K562 (cell line): Measurements from ENCODE around the gene MLLT3. TPM values are rescaled to one million over a fixed set of nuclear protein-coding genes. Genes with fewer than 3 reads are reported as not detected.

Experiments
- ATAC-seq: fragments of 200-7000 bp; cut with Tn5 transposase; 3 replicates; pipeline ENCODE4 v1.9.1; 2020; ENCODE audit warnings: moderate library complexity
- BruUV-seq: library from RNA; stranded (reverse); fragments of 400-500 nt; replicated peaks from 2 replicates; lab custom pipeline; 2021; lab: Mats Ljungman, UMichigan
- CTCF ChIA-PET: fragments of 300-600 bp; formaldehyde crosslinking; extraction: SDS; loops from one replicate; lab custom pipeline; 2021; ENCODE audit warnings: low intra/inter-chr PET ratio; lab: Yijun Ruan, JAX
- POLR2A ChIA-PET: fragments of 300-600, 350-650 bp; sonication (Branson Sonifier 250); formaldehyde crosslinking; extraction: SDS; loops from one replicate; lab custom pipeline; 2021; ENCODE audit warnings: antibody characterized with exemption, inconsistent platforms; lab: Yijun Ruan, JAX
- DNase-seq, 4 experiments: peaks; one replicate each; pipeline versions ENCODE4 v3.0.0 to v3.0.0-alpha.2; 2011 to 2018; ENCODE audit warnings: low spot score in 3 of 4, mixed read lengths in 3 of 4; ENCODE audit errors: extremely low read depth in 1 of 4
- FAIRE-seq: peaks from 2 replicates; lab custom pipeline; 2011; peaks lifted over from hg19 to GRCh38; lab: Jason Lieb, UNC
- H2AFZ ChIP-seq: 2 replicates; pipeline ENCODE4 v1.6.0; 2011; ENCODE audit warnings: low read depth, low read length, control low read depth, inconsistent platforms
- H3K27ac ChIP-seq: fragments of 200-600 bp; 3 replicates; pipeline ENCODE4 v1.8.0; 2011; ENCODE audit warnings: low read depth, mild to moderate bottlenecking, control low read depth, inconsistent platforms, low read length, moderate library complexity, mixed read lengths; ENCODE audit errors: extremely low read depth
- H3K27me3 ChIP-seq, 2 experiments: fragments of 300-600 bp in 1 of 2; 2 replicates in 1 of 2; 3 replicates in 1 of 2; pipeline versions ENCODE4 v1.6.0 to v1.8.0; 2011; ENCODE audit warnings: inconsistent platforms in 2 of 2, low read length in 2 of 2, mild to moderate bottlenecking in 1 of 2, mixed read lengths in 1 of 2, moderate library complexity in 1 of 2; ENCODE audit not compliant: control insufficient read depth in 2 of 2, insufficient read depth in 2 of 2
- H3K36me3 ChIP-seq: fragments of 300-600 bp; 3 replicates; pipeline ENCODE4 v1.8.0; 2011; ENCODE audit warnings: mild to moderate bottlenecking, low read length, inconsistent platforms; ENCODE audit not compliant: control insufficient read depth, insufficient read depth
- H3K4me1 ChIP-seq, 2 experiments: fragments of 200-600 bp in 1 of 2; replicated peaks in 1 of 2; 2 replicates in 1 of 2; 3 replicates in 1 of 2; pipeline versions ENCODE4 v1.5.1 to v1.8.0; 2011; ENCODE audit warnings: inconsistent platforms in 2 of 2, low read length in 2 of 2, mild to moderate bottlenecking in 1 of 2, mixed read lengths in 1 of 2, moderate library complexity in 1 of 2; ENCODE audit not compliant: control insufficient read depth in 2 of 2, insufficient read depth in 2 of 2
- H3K4me2 ChIP-seq: 2 replicates; pipeline ENCODE4 v1.6.1; 2011; ENCODE audit warnings: low read length, control low read depth, inconsistent platforms, mixed read lengths; ENCODE audit not compliant: insufficient read depth
- H3K4me3 ChIP-seq: fragments of 200-600 bp; sonication (generic), shearing (Covaris generic); 2 replicates; pipeline ENCODE4 v1.5.1; 2016; ENCODE audit warnings: control low read depth, inconsistent platforms
- H3K79me2 ChIP-seq: fragments of 200-600 bp; 3 replicates; pipeline ENCODE4 v1.8.0; 2011; ENCODE audit warnings: low read length, inconsistent platforms; ENCODE audit not compliant: control insufficient read depth, insufficient read depth
- H3K9ac ChIP-seq, 2 experiments: 2 replicates each; pipeline versions ENCODE4 v1.6.0 to v1.6.1; 2011; ENCODE audit warnings: low read depth in 2 of 2, low read length in 2 of 2, control low read depth in 1 of 2, inconsistent platforms in 1 of 2, mild to moderate bottlenecking in 1 of 2, mixed read lengths in 1 of 2; ENCODE audit not compliant: insufficient read depth in 1 of 2
- H3K9me1 ChIP-seq: one replicate; pipeline ENCODE4 v1.6.0; 2011; ENCODE audit warnings: inconsistent platforms, mild to moderate bottlenecking, low read length, moderate library complexity; ENCODE audit not compliant: control insufficient read depth, insufficient read depth
- H3K9me3 ChIP-seq: replicated peaks from 2 replicates; pipeline ENCODE4 v1.5.1; 2011; ENCODE audit warnings: low read depth, low read length, inconsistent platforms; ENCODE audit not compliant: control insufficient read depth, insufficient read depth
- H4K20me1 ChIP-seq: replicated peaks from 2 replicates; pipeline ENCODE4 v1.6.1; 2011; ENCODE audit warnings: low read length, inconsistent platforms, mixed read lengths; ENCODE audit not compliant: control insufficient read depth, insufficient read depth
- BRD4 ChIP-seq: fragments of 200-600 bp; sonication (generic); IDR thresholded peaks from 2 replicates; pipeline ENCODE4 v1.6.1; 2017; ENCODE audit warnings: inconsistent platforms
- HMGN3 ChIP-seq: IDR thresholded peaks from 2 replicates; pipeline ENCODE4 v1.6.1; 2011; ENCODE audit warnings: borderline replicate concordance, low read depth, mild to moderate bottlenecking, mixed read lengths, low read length; ENCODE audit not compliant: insufficient read length; ENCODE audit errors: extremely low read depth
- JUN ChIP-seq, 2 experiments: sonication (generic) in 1 of 2; formaldehyde crosslinking in 1 of 2; IDR thresholded peaks; 2 replicates each; pipeline versions ENCODE4 v1.6.1 to v1.8.0; 2012 to 2022; ENCODE audit warnings: borderline replicate concordance in 2 of 2, mild to moderate bottlenecking in 2 of 2, improper control_type of control experiment in 1 of 2, low read depth in 1 of 2, low read length in 1 of 2, missing genetic modification reagents in 1 of 2
- MAFK ChIP-seq: IDR thresholded peaks from 2 replicates; pipeline ENCODE4 v1.6.1; 2011; ENCODE audit warnings: low read length, improper control_type of control experiment
- NR2F6 ChIP-seq: fragments of 450-650 bp; formaldehyde crosslinking; IDR thresholded peaks from 2 replicates; pipeline ENCODE4 v1.4.0; 2020; ENCODE audit warnings: mild to moderate bottlenecking
- PTRF ChIP-seq: fragments of 450-650 bp; IDR thresholded peaks from 2 replicates; pipeline ENCODE4 v1.6.1; 2016; ENCODE audit warnings: mild to moderate bottlenecking, missing genetic modification characterization, missing compliant biosample characterization
- RNF219 ChIP-seq: fragments of 250-450 bp; sonication (Bioruptor Pico); IDR thresholded peaks from 2 replicates; pipeline ENCODE4 v1.5.0; 2022; ENCODE audit warnings: mild to moderate bottlenecking
- SREBF2 ChIP-seq: sonication (generic); formaldehyde crosslinking; IDR thresholded peaks from 2 replicates; pipeline ENCODE4 v1.4.0; 2020; ENCODE audit warnings: mild to moderate bottlenecking, missing genetic modification reagents
- ZNF23 ChIP-seq: fragments of 250-450 bp; sonication (Bioruptor Pico); IDR thresholded peaks from 2 replicates; pipeline ENCODE4 v1.4.0; 2020; ENCODE audit warnings: mild to moderate bottlenecking
- ZNF408 ChIP-seq: fragments of 250-450 bp; sonication (Bioruptor Pico); IDR thresholded peaks from 2 replicates; pipeline ENCODE4 v1.4.0; 2020; ENCODE audit warnings: low read depth, mild to moderate bottlenecking, moderate library complexity
- ZNF77 ChIP-seq: fragments of 250-450 bp; sonication (Bioruptor Pico); IDR thresholded peaks from 2 replicates; pipeline ENCODE4 v1.5.0; 2020
- WGBS: fragments of 100-300 bp; shearing (Covaris generic); methylation state at CpG from one replicate; pipeline ENCODE4 v1.1.6; 2016; ENCODE audit warnings: low coverage, mixed read lengths; ENCODE audit not compliant: insufficient coverage; ENCODE audit errors: missing lambda C conversion rate; 5-methylcytosine and 5-hydroxymethylcytosine counted together
- in situ Hi-C: fragments of 300-500 bp; cut with MboI; formaldehyde crosslinking; loops from 4 replicates; pipeline ENCODE4 v1.15.0; 2018; ENCODE audit warnings: inconsistent platforms, mixed read lengths
- intact Hi-C: fragments of 100-400 bp; cut with micrococcal nuclease; formaldehyde crosslinking; loops from 2 replicates; pipeline ENCODE4 v1.14.2; 2022
- polyA plus RNA-seq, 8 experiments: library from polyadenylated mRNA; depleted of rRNA in 4 of 8; stranded (reverse) in 5 of 8; unstranded in 3 of 8; fragments of >200 nt; fragmentation: Nextera tagmentation in 2 of 8; fragmentation: Illumina TruSeq in 1 of 8; extraction: Ambion mirVana in 2 of 8; extraction: Trizol in 1 of 8; gene quantifications; 2 replicates each; pipeline versions ENCODE4 v1.2.1 to v1.2.3, GENCODE V29; 2011 to 2014; ENCODE audit warnings: inconsistent platforms in 1 of 8, missing spikeins in 1 of 8
- total RNA-seq, 7 experiments: library from RNA; depleted of rRNA in 6 of 7; stranded (reverse); fragments of >200 nt in 6 of 7; fragmentation: Illumina TruSeq in 2 of 7; extraction: Trizol in 2 of 7; gene quantifications; 2 replicates each; pipeline versions ENCODE4 v1.2.1 to v1.2.3, GENCODE V29; 2011 to 2021; ENCODE audit warnings: low replicate concordance in 1 of 7

Gene MLLT3
- total and polyA plus RNA-seq, 9 of the 15 experiments (the other 6 are each of a cell fraction or from before 2014, with no cell fraction given) = 0.07 to 0.42 (median 0.22) TPM; not detected in 4

- in situ Hi-C loops = no loop called here
- ChIA-PET CTCF (no interaction called here), POLR2A (no interaction called here)
- no peaks in the 10 kb centered on the region for H3K4me1 ChIP-seq
- FAIRE-seq (no peak), DNase-seq (no peak), ATAC-seq (no peak)
- no peaks in the 10 kb centered on the region for H3K9me3 ChIP-seq
- H4K20me1 ChIP-seq = no peaks in the 10 kb centered on the region
- no peak overlapping the region for H3K9ac ChIP-seq
- 0% methylated on average over 1 of the region's 1 CpG for WGBS
- no peaks in the 10 kb centered on the region for H3K27me3 ChIP-seq
- intact Hi-C loops = no loop called here
- no TSS peak for BruUV-seq
- no peak overlapping the region for H2AFZ ChIP-seq
- no peaks in the 10 kb centered on the region for H3K36me3 ChIP-seq
- H3K4me2 ChIP-seq = no peak overlapping the region
- no peak for TF ChIP-seq BRD4
- TF ChIP-seq MAFK = no peak
- TF ChIP-seq HMGN3 = no peak
- no peak for TF ChIP-seq ZNF23 (CRISPR knock-in tag)
- no peak for TF ChIP-seq PTRF (tag)
- TF ChIP-seq ZNF77 (CRISPR knock-in tag) = no peak
- TF ChIP-seq JUN (IDR thresholded peaks at IDR 0.05; ENCODE audit: borderline replicate concordance, low read depth, low read length) = no peak
- no peak for TF ChIP-seq JUN (CRISPR knock-in tag; IDR thresholded peaks at IDR 0.05; ENCODE audit: borderline replicate concordance)
- no peak for TF ChIP-seq RNF219 (CRISPR knock-in tag)
- no peak for TF ChIP-seq ZNF408 (CRISPR knock-in tag)
- TF ChIP-seq SREBF2 (CRISPR knock-in tag) = no peak
- TF ChIP-seq NR2F6 = no peak
- no peaks in the 10 kb centered on the region for H3K79me2 ChIP-seq
- no peaks in the 10 kb centered on the region for H3K9me1 ChIP-seq
- H3K4me3 ChIP-seq = no peak overlapping the region
- H3K27ac ChIP-seq = no peak overlapping the region
Observed at GRCh38 chr9:20649381-20649780, 27.1 kb upstream of the MLLT3 start.
